CD4-positive, CD25-positive, alpha-beta regulatory T cell (primary cell): ENCODE data around the gene ELF2. TPM values are rescaled to one million over a fixed set of nuclear protein-coding genes. Genes with fewer than 3 reads are reported as not detected.
A peak's percentile ranks its signal among the peaks of the same experiment; 100 is the strongest.

Source experiments
- ATAC-seq, 2 donors: fragments of 150-1000 bp; cut with Tn5 transposase; one replicate each; pipeline ENCODE4 v1.10.0; 2021; ENCODE audit warnings: low read depth in 2 of 2, moderate number of reproducible peaks in 2 of 2, moderate library complexity in 1 of 2
- DNase-seq, 3 donors: peaks; one replicate each; pipeline versions ENCODE4 v3.0.0 to v3.0.0-alpha.2; 2012 to 2022; ENCODE audit warnings: mixed read lengths in 1 of 3
- H3K27ac ChIP-seq: one replicate; pipeline ENCODE4 v1.7.0; 2013; ENCODE audit warnings: mild to moderate bottlenecking, low read length; ENCODE audit not compliant: insufficient read depth, poor library complexity, severe bottlenecking
- H3K27me3 ChIP-seq: one replicate; pipeline ENCODE4 v1.7.0; 2013; ENCODE audit warnings: low read length; ENCODE audit not compliant: control insufficient read depth, insufficient read depth
- H3K36me3 ChIP-seq: one replicate; pipeline ENCODE4 v1.7.0; 2013; ENCODE audit warnings: mild to moderate bottlenecking, low read length, moderate library complexity; ENCODE audit not compliant: control insufficient read depth, insufficient read depth
- H3K4me1 ChIP-seq: 2 replicates; pipeline ENCODE4 v1.7.0; 2013; ENCODE audit warnings: mild to moderate bottlenecking, low read length; ENCODE audit not compliant: insufficient read depth, control insufficient read depth, poor library complexity, severe bottlenecking
- H3K4me3 ChIP-seq: one replicate; pipeline ENCODE4 v1.7.0; 2013; ENCODE audit warnings: low read depth, mild to moderate bottlenecking, low read length, moderate library complexity
- H3K9me3 ChIP-seq, 2 experiments: 1 replicate in 1 of 2; 2 replicates in 1 of 2; pipeline ENCODE4 v1.7.0; 2013; ENCODE audit warnings: low read length in 2 of 2, mild to moderate bottlenecking in 1 of 2, moderate library complexity in 1 of 2; ENCODE audit not compliant: control insufficient read depth in 2 of 2
- H3K27ac Mint-ChIP-seq, 3 donors: one replicate each; pipeline ENCODE4 v1.8.0; 2020 to 2022; ENCODE audit warnings: mild to moderate bottlenecking in 3 of 3, mixed read lengths in 3 of 3, moderate library complexity in 2 of 3
- H3K27me3 Mint-ChIP-seq: one replicate; pipeline ENCODE4 v1.8.0; 2022; ENCODE audit warnings: mild to moderate bottlenecking, mixed read lengths
- H3K36me3 Mint-ChIP-seq: one replicate; pipeline ENCODE4 v1.8.0; 2020; ENCODE audit warnings: mixed read lengths
- H3K4me1 Mint-ChIP-seq, 4 donors: one replicate each; pipeline ENCODE4 v1.8.0; 2020 to 2022; ENCODE audit warnings: mixed read lengths in 4 of 4, mild to moderate bottlenecking in 1 of 4
- H3K4me3 Mint-ChIP-seq, 4 donors: one replicate each; pipeline ENCODE4 v1.8.0; 2020 to 2022; ENCODE audit warnings: mild to moderate bottlenecking in 4 of 4, mixed read lengths in 4 of 4, moderate library complexity in 3 of 4
- H3K9me3 Mint-ChIP-seq, 7 donors: one replicate each; pipeline ENCODE4 v1.8.0; 2020 to 2022; ENCODE audit warnings: mixed read lengths in 7 of 7, mild to moderate bottlenecking in 3 of 7, moderate library complexity in 2 of 7
- polyA plus RNA-seq, 4 donors: library from polyadenylated mRNA; unstranded; fragments of 300-500 nt; fragmentation: Illumina TruSeq; gene quantifications; one replicate each; pipeline ENCODE4 v1.2.3, GENCODE V29; 2021
- total RNA-seq: library from RNA; stranded (reverse); gene quantifications from one replicate; pipeline ENCODE4 v1.2.3, GENCODE V29; 2022

ELF2 gene
- total and polyA plus RNA-seq, 5 donors from 2014 or later = 27.7 to 75.0 (median 32.9) TPM

GRCh38 chr4:139212900-139213299 lies 35.9 kb upstream of the ELF2 start:
- Mint-ChIP-seq H3K27me3 (peaks cover 13% of the 10 kb centered on the region), H3K9me3 (no peaks in the 10 kb centered on the region), H3K4me3 (no peak overlapping the region), H3K36me3 (no peaks in the 10 kb centered on the region), H3K4me1 (peaks cover 0 to 6% (median under 1%) of the 10 kb centered on the region in 4 donors), H3K27ac (no peak overlapping the region)
- Histone ChIP-seq H3K27ac (no peak overlapping the region), H3K27me3 (no peaks in the 10 kb centered on the region), H3K9me3 (no peaks in the 10 kb centered on the region), H3K4me1 (no peaks in the 10 kb centered on the region), H3K4me3 (no peak overlapping the region), H3K36me3 (no peaks in the 10 kb centered on the region)
- no peak for DNase-seq
- ATAC-seq = no peak

DNA sequence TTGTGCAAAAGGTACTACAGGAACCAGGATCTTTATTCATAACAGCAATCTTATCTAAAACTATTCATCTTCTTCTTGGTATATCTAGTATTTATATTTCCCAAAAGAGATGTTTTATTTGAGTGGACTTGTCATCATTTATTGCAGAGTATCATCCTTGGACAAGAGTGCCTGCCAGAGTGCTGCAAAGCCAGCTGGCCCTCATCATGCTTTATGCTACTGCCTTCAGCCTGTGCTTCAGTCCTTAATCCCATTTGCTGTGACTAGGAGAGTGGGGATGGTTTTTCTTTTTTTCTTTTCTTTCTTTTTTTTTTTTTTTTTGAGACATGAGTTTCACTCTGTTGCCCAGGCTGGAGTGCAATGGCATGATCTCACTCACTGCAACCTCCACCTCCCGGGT lies 33.5 kb upstream of the ELF2 start:
- ATAC-seq (no peak), DNase-seq (no peak)
- peaks cover 0 to 6% (median 2%) of the 10 kb centered on the region in 4 donors for H3K4me1 Mint-ChIP-seq
- Histone ChIP-seq H3K27ac (no peak overlapping the region), H3K4me1 (no peaks in the 10 kb centered on the region), H3K27me3 (no peaks in the 10 kb centered on the region), H3K36me3 (no peaks in the 10 kb centered on the region), H3K4me3 (no peak overlapping the region), H3K9me3 (no peaks in the 10 kb centered on the region)
- H3K27ac Mint-ChIP-seq = no peak overlapping the region
- no peaks in the 10 kb centered on the region for H3K9me3 Mint-ChIP-seq
- peaks cover 6% of the 10 kb centered on the region for H3K27me3 Mint-ChIP-seq
- no peak overlapping the region for H3K4me3 Mint-ChIP-seq
- no peaks in the 10 kb centered on the region for H3K36me3 Mint-ChIP-seq

DNA sequence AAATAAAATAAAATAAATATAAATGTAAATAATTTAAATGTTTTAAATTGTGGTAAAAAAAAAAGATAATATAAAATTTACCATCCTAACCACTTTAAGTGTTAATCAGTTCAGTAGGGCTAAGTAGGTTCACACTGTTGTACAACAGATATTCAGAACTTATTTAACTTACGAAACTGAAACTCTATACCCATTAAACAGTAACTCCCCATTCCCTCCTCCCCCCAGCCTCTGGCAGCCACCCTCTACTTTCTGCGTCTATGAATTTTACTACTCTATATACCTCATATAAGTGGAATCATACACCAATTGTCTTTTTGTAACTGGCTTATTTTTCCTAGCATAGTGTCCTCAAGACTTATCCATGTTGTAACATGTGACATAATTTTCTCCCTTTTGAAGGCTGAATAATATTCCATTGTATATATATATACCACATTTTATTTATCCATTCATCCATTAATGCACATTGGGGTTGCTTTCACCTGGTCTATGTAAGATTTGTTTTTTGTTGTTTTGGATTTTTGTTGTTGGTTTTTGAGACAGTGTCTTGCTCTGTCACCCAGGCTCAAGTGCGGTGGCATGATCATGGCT lies 32.5 kb upstream of the ELF2 start:
- Histone ChIP-seq H3K4me3 (no peak overlapping the region), H3K9me3 (no peaks in the 10 kb centered on the region), H3K27me3 (no peaks in the 10 kb centered on the region), H3K36me3 (no peaks in the 10 kb centered on the region), H3K4me1 (no peaks in the 10 kb centered on the region), H3K27ac (no peak overlapping the region)
- Mint-ChIP-seq H3K27ac (no peak overlapping the region), H3K27me3 (peaks cover 6% of the 10 kb centered on the region), H3K4me1 (peaks cover 0 to 6% (median 2%) of the 10 kb centered on the region in 4 donors), H3K9me3 (no peaks in the 10 kb centered on the region), H3K4me3 (no peak overlapping the region), H3K36me3 (no peaks in the 10 kb centered on the region)
- ATAC-seq (no peak), DNase-seq (no peak)

DNA sequence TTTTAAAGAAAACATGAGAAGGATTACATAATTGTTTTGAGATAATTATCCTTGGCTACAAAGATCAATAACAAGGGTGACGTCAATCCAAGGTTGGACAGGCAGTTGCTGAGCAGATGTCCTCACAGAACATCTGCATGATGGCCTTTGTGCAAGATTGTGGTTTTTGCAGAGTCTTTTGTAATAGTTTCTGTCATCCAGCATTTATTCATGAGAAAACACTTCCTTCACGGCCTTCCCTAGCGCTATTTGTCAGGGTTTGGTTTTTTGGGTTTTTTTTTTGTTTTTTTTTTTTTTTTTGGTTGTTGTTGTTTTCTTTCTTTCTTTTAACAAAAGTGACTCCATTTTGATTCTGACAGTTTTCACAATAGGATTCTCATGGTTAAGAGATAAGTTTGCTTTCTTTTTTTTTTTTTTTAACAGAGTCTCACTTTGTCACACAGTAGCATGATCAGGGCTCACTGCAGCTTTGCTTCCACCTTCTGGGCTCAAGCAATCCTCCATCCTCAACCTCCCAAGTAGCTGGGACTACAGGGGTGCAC lies 31.5 kb upstream of the ELF2 start:
- Mint-ChIP-seq H3K9me3 (no peaks in the 10 kb centered on the region), H3K27ac (no peak overlapping the region), H3K36me3 (no peaks in the 10 kb centered on the region), H3K4me3 (no peak overlapping the region), H3K4me1 (peaks cover 0 to 4% (median under 1%) of the 10 kb centered on the region in 4 donors), H3K27me3 (peaks cover 6% of the 10 kb centered on the region)
- DNase-seq (peak in 1 of 3 donors; percentile 6), ATAC-seq (peak in 1 of 2 donors; percentile 22)
- H3K27me3 ChIP-seq = no peaks in the 10 kb centered on the region
- H3K27ac ChIP-seq = no peak overlapping the region
- H3K9me3 ChIP-seq = no peaks in the 10 kb centered on the region
- no peaks in the 10 kb centered on the region for H3K36me3 ChIP-seq
- H3K4me3 ChIP-seq = no peak overlapping the region
- no peaks in the 10 kb centered on the region for H3K4me1 ChIP-seq

DNA sequence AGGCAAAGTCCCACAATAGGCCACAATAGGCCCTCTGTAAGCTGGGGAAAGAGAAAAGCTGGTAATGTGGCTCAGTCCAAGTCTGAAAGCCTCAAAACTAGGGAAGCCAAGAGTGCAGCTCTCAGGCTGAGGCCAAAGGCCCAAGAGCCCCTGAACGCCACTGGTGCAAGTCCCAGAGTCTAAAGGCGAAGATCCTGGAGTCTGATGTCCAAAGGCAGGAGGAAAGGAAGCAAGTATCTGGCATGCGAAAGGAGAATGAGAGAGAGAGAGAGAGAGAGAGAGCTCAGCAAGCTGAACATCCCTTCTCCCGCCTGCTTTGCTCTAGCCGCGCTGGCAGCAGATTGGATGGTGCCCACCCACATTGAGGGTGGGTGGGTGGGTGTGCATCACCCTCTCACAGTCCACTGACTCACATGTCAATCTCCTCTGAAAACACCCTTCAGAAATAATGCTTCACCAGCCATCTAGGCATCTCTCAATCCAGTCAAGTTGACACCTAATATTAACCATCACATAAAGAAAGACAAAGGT lies 30.9 kb upstream of the ELF2 start:
- H3K27me3 ChIP-seq = no peaks in the 10 kb centered on the region
- no peak overlapping the region for H3K4me3 ChIP-seq
- Mint-ChIP-seq H3K27ac (peak overlapping the region in 1 of 3 donors; percentile 74), H3K4me3 (no peak overlapping the region), H3K4me1 (peaks cover 0 to 4% (median under 1%) of the 10 kb centered on the region in 4 donors), H3K9me3 (no peaks in the 10 kb centered on the region), H3K27me3 (peaks cover 6% of the 10 kb centered on the region), H3K36me3 (no peaks in the 10 kb centered on the region)
- no peaks in the 10 kb centered on the region for H3K36me3 ChIP-seq
- H3K4me1 ChIP-seq = no peaks in the 10 kb centered on the region
- ATAC-seq (no peak), DNase-seq (no peak)
- no peak overlapping the region for H3K27ac ChIP-seq
- H3K9me3 ChIP-seq = no peaks in the 10 kb centered on the region

- H3K9me3 ChIP-seq = no peaks in the 10 kb centered on the region
- no peak overlapping the region for H3K27ac Mint-ChIP-seq
- H3K4me3 ChIP-seq = no peak overlapping the region
- no peaks in the 10 kb centered on the region for H3K27me3 ChIP-seq
- H3K4me3 Mint-ChIP-seq = no peak overlapping the region
- H3K4me1 Mint-ChIP-seq = peaks cover 0 to 4% (median under 1%) of the 10 kb centered on the region in 4 donors
- H3K9me3 Mint-ChIP-seq = no peaks in the 10 kb centered on the region
- DNase-seq = no peak
- H3K36me3 ChIP-seq = no peaks in the 10 kb centered on the region
- H3K27ac ChIP-seq = no peak overlapping the region
- no peak for ATAC-seq
- no peaks in the 10 kb centered on the region for H3K36me3 Mint-ChIP-seq
- H3K27me3 Mint-ChIP-seq = peaks cover 6% of the 10 kb centered on the region
- no peaks in the 10 kb centered on the region for H3K4me1 ChIP-seq
Measured at GRCh38 chr4:139207247-139207646, 30.2 kb upstream of the ELF2 start.

DNA sequence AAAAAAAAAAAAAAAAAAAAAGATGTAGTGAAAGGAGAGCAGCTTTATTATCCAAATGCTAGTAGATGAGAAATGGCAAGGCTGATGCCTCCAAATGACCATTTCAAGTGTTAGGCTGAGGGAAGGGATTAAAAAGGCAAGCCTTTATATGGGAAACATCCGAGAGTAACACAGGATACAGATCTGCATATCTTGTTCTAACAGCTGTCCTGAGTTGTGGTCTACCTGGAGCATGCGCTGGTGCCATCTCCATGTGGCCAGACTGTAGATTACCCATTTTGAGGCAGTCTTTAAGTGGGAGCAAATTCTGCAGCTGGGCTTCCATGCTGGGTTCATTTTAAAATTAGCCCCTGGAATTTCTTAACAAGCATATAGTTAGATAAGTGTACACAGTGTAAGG lies 26.0 kb upstream of the ELF2 start:
- no peak for DNase-seq
- Histone ChIP-seq H3K27me3 (no peaks in the 10 kb centered on the region), H3K27ac (no peak overlapping the region), H3K36me3 (no peaks in the 10 kb centered on the region), H3K4me1 (no peaks in the 10 kb centered on the region), H3K9me3 (no peaks in the 10 kb centered on the region), H3K4me3 (no peak overlapping the region)
- Mint-ChIP-seq H3K4me1 (peaks cover 0 to 4% (median 0%) of the 10 kb centered on the region in 4 donors), H3K27ac (no peak overlapping the region), H3K27me3 (peaks cover 11% of the 10 kb centered on the region), H3K9me3 (peaks cover 0 to 4% (median 0%) of the 10 kb centered on the region in 7 donors), H3K4me3 (no peak overlapping the region), H3K36me3 (no peaks in the 10 kb centered on the region)
- no peak for ATAC-seq

- Mint-ChIP-seq H3K4me1 (no peaks in the 10 kb centered on the region), H3K36me3 (no peaks in the 10 kb centered on the region), H3K27me3 (peaks cover 5% of the 10 kb centered on the region), H3K27ac (no peak overlapping the region), H3K4me3 (no peak overlapping the region), H3K9me3 (peaks cover 0 to 4% (median 0%) of the 10 kb centered on the region in 7 donors)
- H3K36me3 ChIP-seq = no peaks in the 10 kb centered on the region
- no peak overlapping the region for H3K27ac ChIP-seq
- ATAC-seq = no peak
- H3K9me3 ChIP-seq = no peaks in the 10 kb centered on the region
- no peaks in the 10 kb centered on the region for H3K4me1 ChIP-seq
- peaks cover 3% of the 10 kb centered on the region for H3K27me3 ChIP-seq
- H3K4me3 ChIP-seq = no peak overlapping the region
- DNase-seq = no peak
Measured at GRCh38 chr4:139200506-139200905, 23.5 kb upstream of the ELF2 start.
